Esophagus squamous epithelium (tissue), 5 donors: ENCODE results near the gene FOXP1. TPM values are rescaled to one million over a fixed set of nuclear protein-coding genes. Genes with fewer than 3 reads are reported as not detected.

Experiments used
- DNase-seq: peaks from one replicate; lab custom pipeline; 2025; lab: John Stamatoyannopoulos, UW
- H3K27ac ChIP-seq, 4 donors: fragments of 200-600 bp; sonication (generic); one replicate each; pipeline ENCODE4 v1.5.1; 2016 to 2019; ENCODE audit warnings: mild to moderate bottlenecking in 1 of 4
- H3K27me3 ChIP-seq, 4 donors: fragments of 200-600 bp; sonication (generic); 1 replicate in 3 of 4; 2 replicates in 1 of 4; pipeline versions ENCODE4 v1.5.1 to v1.6.0; 2017 to 2021; ENCODE audit warnings: antibody characterized with exemption in 1 of 4
- H3K36me3 ChIP-seq, 3 donors: fragments of 200-600 bp; sonication (generic); one replicate each; pipeline ENCODE4 v1.5.1; 2016 to 2019
- H3K4me1 ChIP-seq, 3 donors: fragments of 200-600 bp; sonication (generic); one replicate each; pipeline ENCODE4 v1.5.1; 2017 to 2019
- H3K4me3 ChIP-seq, 4 donors: fragments of 200-600 bp; sonication (generic); 1 replicate in 3 of 4; 2 replicates in 1 of 4; pipeline ENCODE4 v1.5.1; 2016 to 2019; ENCODE audit warnings: mild to moderate bottlenecking in 2 of 4, moderate library complexity in 1 of 4
- H3K9me3 ChIP-seq, 3 donors: fragments of 200-600 bp; sonication (generic); one replicate each; pipeline ENCODE4 v1.5.1; 2016 to 2019
- CTCF ChIP-seq, 6 experiments: fragments of 450-650 bp in 4 of 6; fragments of 200-600 bp in 2 of 6; sonication (generic) in 2 of 6; IDR thresholded peaks; one replicate each; pipeline ENCODE4 v1.5.1; 2016 to 2019; ENCODE audit warnings: antibody characterized with exemption in 6 of 6, mild to moderate bottlenecking in 4 of 6, moderate library complexity in 4 of 6
- POLR2A ChIP-seq, 4 donors: fragments of 450-650 bp; IDR thresholded peaks; one replicate each; pipeline ENCODE4 v1.6.1; 2017; ENCODE audit warnings: antibody characterized with exemption in 4 of 4, mild to moderate bottlenecking in 4 of 4, moderate library complexity in 3 of 4
- WGBS, 2 donors: methylation state at CpG; one replicate each; pipeline ENCODE4 v1.1.5; 2018; 5-methylcytosine and 5-hydroxymethylcytosine counted together
- intact Hi-C: fragments of 100-400 bp; cut with DNase I; formaldehyde crosslinking; loops from one replicate; pipeline ENCODE4 v1.15.0; 2022
- total RNA-seq, 4 donors: library from RNA; depleted of rRNA; stranded (reverse); fragments of >200 nt; gene quantifications; one replicate each; pipeline ENCODE4 v1.1.0, GENCODE V29; 2016
- donor health status: DM: yes; HTN: yes; CAD: no.

Gene FOXP1
- total RNA-seq, 4 donors from 2014 or later = 49.1 to 124 (median 61.1) TPM

- H3K36me3 ChIP-seq = no peaks in the 10 kb centered on the region
- 7 to 12% methylated on average over 5 to 6 of the region's 6 CpGs for WGBS, 2 donors
- TF ChIP-seq CTCF (IDR thresholded peaks at IDR 0.05) = no peak
- TF ChIP-seq POLR2A (IDR thresholded peaks at IDR 0.05) = no peak
- H3K27me3 ChIP-seq = no peaks in the 10 kb centered on the region
- peak overlapping the region; percentile 94 to 99 (median 97) for H3K27ac ChIP-seq
- H3K4me3 ChIP-seq = peak overlapping the region in 3 of 4 donors; percentile 4 to 83 (median 69)
- no peak for DNase-seq
- no peaks in the 10 kb centered on the region for H3K9me3 ChIP-seq
- peaks cover 39 to 86% (median 56%) of the 10 kb centered on the region in 3 donors for H3K4me1 ChIP-seq
- intact Hi-C loops = loop anchor here (10.0 kb wide), 1 partner anchor 62 kb away; no protein-coding TSS in a partner anchor
Measured at GRCh38 chr3:71066356-71066755, 517.2 kb downstream of the FOXP1 start.

GRCh38 chr3:71065764-71066013 is 517.8 kb downstream of the FOXP1 start:
- H3K27ac ChIP-seq = peak overlapping the region; percentile 94 to 99 (median 97)
- no peaks in the 10 kb centered on the region for H3K27me3 ChIP-seq
- WGBS, 2 donors = 4 to 16% methylated on average over 4 of the region's 4 CpGs
- no peak for DNase-seq
- TF ChIP-seq POLR2A (IDR thresholded peaks at IDR 0.05) (no peak), CTCF (IDR thresholded peaks at IDR 0.05) (no peak)
- H3K4me3 ChIP-seq = peak overlapping the region; percentile 56 to 83 (median 75)
- no peaks in the 10 kb centered on the region for H3K36me3 ChIP-seq
- H3K9me3 ChIP-seq = no peaks in the 10 kb centered on the region
- intact Hi-C loops = loop anchor here (10.0 kb wide), 1 partner anchor 61 kb away; no protein-coding TSS in a partner anchor
- peaks cover 38 to 86% (median 50%) of the 10 kb centered on the region in 3 donors for H3K4me1 ChIP-seq

- Histone ChIP-seq H3K4me3 (peak overlapping the region; percentile 56 to 83 (median 75)), H3K4me1 (peaks cover 34 to 86% (median 50%) of the 10 kb centered on the region in 3 donors), H3K27me3 (no peaks in the 10 kb centered on the region), H3K9me3 (no peaks in the 10 kb centered on the region), H3K36me3 (no peaks in the 10 kb centered on the region), H3K27ac (peak overlapping the region; percentile 94 to 99 (median 97))
- TF ChIP-seq POLR2A (IDR thresholded peaks at IDR 0.05) (peak in 2 of 4 donors; percentile 34 to 35), CTCF (IDR thresholded peaks at IDR 0.05) (no peak)
- no peak for DNase-seq
- intact Hi-C loops = loop anchor here (10.0 kb wide), 1 partner anchor 60 kb away; no protein-coding TSS in a partner anchor
- 0 to 1% methylated on average over 16 to 18 of the region's 85 CpGs for WGBS, 2 donors
Measured at GRCh38 chr3:71064956-71065763, 518.4 kb downstream of the FOXP1 start.

GRCh38 chr3:71064291-71064955 is 519.1 kb downstream of the FOXP1 start:
- H3K4me1 ChIP-seq = peaks cover 35 to 86% (median 48%) of the 10 kb centered on the region in 3 donors
- TF ChIP-seq CTCF (IDR thresholded peaks at IDR 0.05) (peak in 2 of 6 experiments; percentile 2 to 22), POLR2A (IDR thresholded peaks at IDR 0.05) (no peak)
- intact Hi-C loops = loop anchor here (10.0 kb wide), 1 partner anchor 60 kb away; no protein-coding TSS in a partner anchor
- no peaks in the 10 kb centered on the region for H3K27me3 ChIP-seq
- H3K4me3 ChIP-seq = peak overlapping the region; percentile 56 to 83 (median 75)
- no peaks in the 10 kb centered on the region for H3K9me3 ChIP-seq
- H3K27ac ChIP-seq = peak overlapping the region; percentile 94 to 99 (median 97)
- H3K36me3 ChIP-seq = no peaks in the 10 kb centered on the region
- 0% methylated on average over 12 to 16 of the region's 46 CpGs for WGBS, 2 donors
- no peak for DNase-seq
